HCT116 (cell line): ENCODE results near the gene MYORG.

Experiments used
- POLR2A ChIP-seq: IDR thresholded peaks from 2 replicates; pipeline ENCODE4 v1.7.0; 2011; ENCODE audit warnings: borderline replicate concordance; ENCODE audit not compliant: insufficient read depth, insufficient read length; ENCODE audit errors: extremely low read depth
- POLR2AphosphoS5 ChIP-seq: IDR thresholded peaks from 2 replicates; pipeline ENCODE4 v1.6.1; 2011; ENCODE audit warnings: mild to moderate bottlenecking, low read depth, low read length, moderate library complexity
- SP1 ChIP-seq: IDR thresholded peaks from 2 replicates; pipeline ENCODE4 v1.6.1; 2012; ENCODE audit warnings: low read depth
- TF ChIP-seq, protein P1 (sequence below), 3 experiments: fragments of 200-600 bp in 1 of 3; sonication (generic) in 1 of 3; IDR thresholded peaks in 2 of 3; conservative IDR thresholded peaks in 1 of 3; 2 replicates each; pipeline ENCODE4 v1.5.1; 2012 to 2017; ENCODE audit warnings: low read depth in 2 of 3, low read length in 2 of 3, antibody characterized with exemption in 1 of 3, borderline replicate concordance in 1 of 3, control low read depth in 1 of 3, mild to moderate bottlenecking in 1 of 3, mixed read lengths in 1 of 3, mixed run types in 1 of 3, moderate library complexity in 1 of 3; ENCODE audit not compliant: insufficient read depth in 1 of 3
- TF ChIP-seq, protein P2 (sequence below): IDR thresholded peaks from 2 replicates; pipeline ENCODE4 v1.6.1; 2012
- TF ChIP-seq, protein P3 (sequence below): IDR thresholded peaks from 2 replicates; pipeline ENCODE4 v1.6.1; 2012; ENCODE audit warnings: low read depth

DNA sequence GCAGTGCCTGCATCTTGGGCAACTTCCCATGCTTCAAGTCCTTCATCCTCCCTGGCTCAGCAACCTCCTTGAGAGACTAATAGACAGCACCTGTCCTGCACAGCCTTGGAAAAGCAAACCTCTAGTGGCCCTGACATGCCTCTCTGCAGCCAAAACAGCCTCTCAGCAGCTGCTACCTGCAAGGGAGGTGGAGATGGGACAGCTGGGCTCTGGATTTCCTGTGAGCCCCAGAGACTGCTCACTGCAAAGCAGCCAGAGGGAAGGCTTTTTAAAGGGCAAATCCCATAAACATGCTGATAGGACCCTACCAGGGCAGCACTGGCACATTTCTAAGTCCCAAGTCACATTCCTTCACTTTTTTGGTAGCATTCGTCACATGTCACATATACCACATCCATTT, 31.5 kb upstream of the MYORG start:
- no peak for TF ChIP-seq SP1
- TF ChIP-seq, protein P1, sequence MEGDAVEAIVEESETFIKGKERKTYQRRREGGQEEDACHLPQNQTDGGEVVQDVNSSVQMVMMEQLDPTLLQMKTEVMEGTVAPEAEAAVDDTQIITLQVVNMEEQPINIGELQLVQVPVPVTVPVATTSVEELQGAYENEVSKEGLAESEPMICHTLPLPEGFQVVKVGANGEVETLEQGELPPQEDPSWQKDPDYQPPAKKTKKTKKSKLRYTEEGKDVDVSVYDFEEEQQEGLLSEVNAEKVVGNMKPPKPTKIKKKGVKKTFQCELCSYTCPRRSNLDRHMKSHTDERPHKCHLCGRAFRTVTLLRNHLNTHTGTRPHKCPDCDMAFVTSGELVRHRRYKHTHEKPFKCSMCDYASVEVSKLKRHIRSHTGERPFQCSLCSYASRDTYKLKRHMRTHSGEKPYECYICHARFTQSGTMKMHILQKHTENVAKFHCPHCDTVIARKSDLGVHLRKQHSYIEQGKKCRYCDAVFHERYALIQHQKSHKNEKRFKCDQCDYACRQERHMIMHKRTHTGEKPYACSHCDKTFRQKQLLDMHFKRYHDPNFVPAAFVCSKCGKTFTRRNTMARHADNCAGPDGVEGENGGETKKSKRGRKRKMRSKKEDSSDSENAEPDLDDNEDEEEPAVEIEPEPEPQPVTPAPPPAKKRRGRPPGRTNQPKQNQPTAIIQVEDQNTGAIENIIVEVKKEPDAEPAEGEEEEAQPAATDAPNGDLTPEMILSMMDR (IDR thresholded peaks at IDR 0.05 in 2 of 3, conservative IDR thresholded peaks at IDR 0.05 in 1 of 3; ENCODE audit: borderline replicate concordance in 1 of 3, insufficient read depth in 1 of 3, low read depth in 2 of 3, low read length in 2 of 3) = no peak
- TF ChIP-seq, protein P2, sequence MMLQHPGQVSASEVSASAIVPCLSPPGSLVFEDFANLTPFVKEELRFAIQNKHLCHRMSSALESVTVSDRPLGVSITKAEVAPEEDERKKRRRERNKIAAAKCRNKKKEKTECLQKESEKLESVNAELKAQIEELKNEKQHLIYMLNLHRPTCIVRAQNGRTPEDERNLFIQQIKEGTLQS = no peak
- TF ChIP-seq POLR2A = no peak
- TF ChIP-seq POLR2AphosphoS5 = no peak
- TF ChIP-seq, protein P3, sequence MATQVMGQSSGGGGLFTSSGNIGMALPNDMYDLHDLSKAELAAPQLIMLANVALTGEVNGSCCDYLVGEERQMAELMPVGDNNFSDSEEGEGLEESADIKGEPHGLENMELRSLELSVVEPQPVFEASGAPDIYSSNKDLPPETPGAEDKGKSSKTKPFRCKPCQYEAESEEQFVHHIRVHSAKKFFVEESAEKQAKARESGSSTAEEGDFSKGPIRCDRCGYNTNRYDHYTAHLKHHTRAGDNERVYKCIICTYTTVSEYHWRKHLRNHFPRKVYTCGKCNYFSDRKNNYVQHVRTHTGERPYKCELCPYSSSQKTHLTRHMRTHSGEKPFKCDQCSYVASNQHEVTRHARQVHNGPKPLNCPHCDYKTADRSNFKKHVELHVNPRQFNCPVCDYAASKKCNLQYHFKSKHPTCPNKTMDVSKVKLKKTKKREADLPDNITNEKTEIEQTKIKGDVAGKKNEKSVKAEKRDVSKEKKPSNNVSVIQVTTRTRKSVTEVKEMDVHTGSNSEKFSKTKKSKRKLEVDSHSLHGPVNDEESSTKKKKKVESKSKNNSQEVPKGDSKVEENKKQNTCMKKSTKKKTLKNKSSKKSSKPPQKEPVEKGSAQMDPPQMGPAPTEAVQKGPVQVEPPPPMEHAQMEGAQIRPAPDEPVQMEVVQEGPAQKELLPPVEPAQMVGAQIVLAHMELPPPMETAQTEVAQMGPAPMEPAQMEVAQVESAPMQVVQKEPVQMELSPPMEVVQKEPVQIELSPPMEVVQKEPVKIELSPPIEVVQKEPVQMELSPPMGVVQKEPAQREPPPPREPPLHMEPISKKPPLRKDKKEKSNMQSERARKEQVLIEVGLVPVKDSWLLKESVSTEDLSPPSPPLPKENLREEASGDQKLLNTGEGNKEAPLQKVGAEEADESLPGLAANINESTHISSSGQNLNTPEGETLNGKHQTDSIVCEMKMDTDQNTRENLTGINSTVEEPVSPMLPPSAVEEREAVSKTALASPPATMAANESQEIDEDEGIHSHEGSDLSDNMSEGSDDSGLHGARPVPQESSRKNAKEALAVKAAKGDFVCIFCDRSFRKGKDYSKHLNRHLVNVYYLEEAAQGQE = no peak
